GM19455 (cell line): ENCODE data around the gene FRG2B.
"Not testable (repeated sequence)": the region's sequence is repeated elsewhere in the genome, so short reads cannot be mapped to it uniquely, and the experiment has no call there.

Source experiments
- ATAC-seq: cut with Tn5 transposase; IDR thresholded peaks from one replicate; pipeline ENCODE4 v1.9.1; 2021; ENCODE audit not compliant: unreplicated experiment

FRG2B gene

GRCh38 chr10:133600657-133601056 is 25.9 kb downstream of the FRG2B start:
- no peak for ATAC-seq

- ATAC-seq = not testable (repeated sequence)
Observed at GRCh38 chr10:133599869-133600268, 26.7 kb downstream of the FRG2B start.

- ATAC-seq = no peak
Observed at GRCh38 chr10:133592716-133593115, 33.9 kb downstream of the FRG2B start.

- no peak for ATAC-seq
Observed at GRCh38 chr10:133590970-133591359, 35.6 kb downstream of the FRG2B start.

- no peak for ATAC-seq
Observed at GRCh38 chr10:133590226-133590969, 36.2 kb downstream of the FRG2B start.

- not testable (repeated sequence) for ATAC-seq
Observed at GRCh38 chr10:133577037-133577436, 49.6 kb downstream of the FRG2B start.
